Activated T-cell treated with anti-CD3 and anti-CD28 coated beads, Interleukin-2, amount 50 U/mL, for 1 hour (primary cell): ENCODE data around the gene UMAD1.
"Not testable (repeated sequence)": the region's sequence is repeated elsewhere in the genome, so short reads cannot be mapped to it uniquely, and the experiment has no call there.

ENCODE experiments used
- DNase-seq: peaks from one replicate; pipeline ENCODE4 v3.0.0-alpha.2; 2020

UMAD1 gene

GRCh38 chr7:7808156-7808555, 167.6 kb downstream of the UMAD1 start:
- DNase-seq = no peak

- DNase-seq = no peak
Measured at GRCh38 chr7:7808626-7809025, 168.1 kb downstream of the UMAD1 start.

DNA sequence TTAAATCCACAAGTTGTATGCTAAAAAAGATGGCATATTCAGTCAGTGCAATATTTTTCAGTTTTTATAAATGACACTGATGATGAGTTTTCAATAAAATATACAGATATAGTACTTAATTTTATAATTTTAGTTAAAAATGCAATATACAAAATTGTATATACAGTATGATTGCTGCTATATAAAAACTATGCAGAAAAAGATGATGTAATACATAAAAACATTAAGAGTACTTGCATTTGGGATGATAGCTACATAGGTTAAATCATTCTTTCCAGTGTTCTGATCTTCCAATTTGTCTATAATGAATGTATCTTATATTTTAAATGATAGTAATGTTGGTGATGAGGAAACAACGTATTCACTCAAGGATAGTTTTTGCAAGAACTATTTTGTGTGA, 169.8 kb downstream of the UMAD1 start:
- no peak for DNase-seq

DNA sequence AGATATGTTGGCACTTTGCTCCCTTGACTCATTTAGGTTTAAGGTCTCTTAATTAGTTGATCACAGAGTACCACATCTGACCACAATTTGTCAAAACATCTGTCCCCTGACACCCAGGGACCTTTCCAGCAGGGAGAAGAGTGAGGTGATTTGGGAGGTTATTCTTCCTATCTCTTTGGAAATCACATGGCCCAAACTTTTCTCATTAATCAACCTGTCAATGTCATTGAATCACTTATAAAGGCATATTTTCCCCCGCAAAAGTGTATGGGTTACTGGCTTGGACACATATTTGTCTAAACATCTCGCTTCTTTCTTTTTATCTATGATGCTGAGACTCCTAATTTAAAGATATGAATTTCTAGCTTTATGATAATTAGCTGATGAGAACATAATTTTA, 170.3 kb downstream of the UMAD1 start:
- no peak for DNase-seq

DNA sequence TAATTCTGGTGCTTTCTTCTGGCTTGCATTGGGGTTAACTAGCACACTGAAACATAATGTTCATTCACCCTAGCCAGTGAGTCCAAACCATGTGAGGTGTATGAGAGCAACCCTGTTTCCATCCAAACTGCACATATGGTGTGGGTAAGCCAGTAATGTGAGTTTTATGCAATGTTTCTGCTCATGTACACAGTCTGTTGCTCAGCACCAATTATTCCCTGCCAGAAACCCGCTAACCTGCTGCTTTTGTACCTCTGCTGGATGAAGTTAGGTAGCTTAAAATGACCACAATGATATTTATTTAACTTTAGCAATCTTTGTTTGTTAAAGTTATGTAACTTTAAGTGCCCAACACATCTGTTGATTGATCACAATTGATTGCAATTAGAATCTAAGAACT, 171.6 kb downstream of the UMAD1 start:
- DNase-seq = no peak

DNA sequence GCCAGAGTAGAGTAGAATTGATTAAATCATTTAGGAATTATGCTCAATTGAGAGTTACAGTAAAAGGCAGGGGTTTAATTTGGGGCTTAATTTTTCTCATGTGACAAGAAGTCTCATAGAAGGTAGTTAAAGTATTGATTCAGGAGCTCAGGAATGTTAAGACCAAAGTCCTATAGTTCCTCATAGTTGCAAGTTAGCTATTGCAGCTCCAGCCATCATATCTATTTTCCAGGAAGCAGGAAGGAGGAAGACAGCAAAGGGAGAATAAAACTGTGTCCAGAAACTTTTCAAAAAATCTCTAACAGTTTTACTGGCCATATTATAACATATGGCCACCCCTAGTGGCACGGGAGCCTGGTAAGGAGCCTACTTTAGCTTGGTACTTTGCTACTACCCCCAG, 174.8 kb downstream of the UMAD1 start:
- no peak for DNase-seq

DNA sequence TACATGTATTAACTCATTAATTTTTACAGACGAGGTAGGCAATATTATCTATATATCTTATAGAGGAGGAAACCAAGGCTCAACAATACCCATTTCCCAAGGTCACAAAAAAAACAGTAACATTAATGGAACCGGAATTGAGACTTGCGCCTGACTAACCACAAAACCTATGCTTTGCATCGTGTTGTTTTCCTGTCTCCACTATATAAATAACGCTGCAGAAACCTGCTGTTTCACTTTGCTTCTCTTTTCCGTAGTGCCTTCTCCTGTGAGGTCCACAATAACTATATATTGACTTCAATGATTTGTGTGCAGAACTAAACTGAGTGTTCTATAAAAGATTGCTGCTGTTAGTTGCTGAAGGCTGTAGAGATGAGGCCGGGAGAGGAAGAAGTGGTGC, 175.5 kb downstream of the UMAD1 start:
- no peak for DNase-seq

- no peak for DNase-seq
Measured at GRCh38 chr7:7816816-7817536, 176.4 kb downstream of the UMAD1 start.

- DNase-seq = no peak
Measured at GRCh38 chr7:7817748-7818147, 177.2 kb downstream of the UMAD1 start.

DNA sequence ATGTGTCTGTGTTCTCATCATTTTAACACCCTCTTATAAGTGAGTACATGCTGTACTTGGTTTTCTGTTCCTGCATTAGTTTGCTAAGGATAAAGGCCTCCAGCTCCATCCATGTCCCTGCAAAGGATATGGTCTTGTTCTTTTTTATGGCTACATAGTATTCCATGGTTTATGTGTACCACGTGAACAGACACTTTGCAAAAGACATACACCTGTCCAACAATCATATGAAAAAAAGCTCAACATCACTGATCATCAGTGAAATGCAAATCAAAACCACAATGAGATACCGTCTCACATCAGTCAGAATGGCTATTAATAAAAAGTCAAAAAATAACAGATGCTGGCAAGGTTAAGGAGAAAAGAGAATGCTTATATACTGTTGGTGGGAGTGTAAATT, 177.6 kb downstream of the UMAD1 start:
- DNase-seq = not testable (repeated sequence)

GRCh38 chr7:7819442-7820247, 179.1 kb downstream of the UMAD1 start:
- DNase-seq = no peak

GRCh38 chr7:7820409-7820808, 179.9 kb downstream of the UMAD1 start:
- DNase-seq = no peak

DNA sequence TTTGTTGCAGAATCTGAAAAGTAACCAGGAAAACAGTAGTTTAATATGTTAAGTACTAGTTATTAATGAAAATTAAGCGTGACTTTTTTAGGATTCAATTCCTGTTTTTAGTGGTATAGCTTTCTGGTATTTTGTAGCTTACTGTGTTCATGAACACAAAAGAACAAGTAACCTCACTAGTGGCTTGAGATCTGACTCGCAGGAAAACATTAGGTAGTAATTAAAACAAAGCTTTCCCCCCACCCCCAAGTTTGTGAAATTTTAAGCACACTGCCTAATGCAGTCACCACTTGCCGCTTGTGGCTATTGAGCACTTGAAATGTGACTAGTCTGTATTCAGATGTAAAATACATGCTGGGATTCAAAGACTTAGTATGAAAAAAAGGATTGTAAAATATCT, 180.4 kb downstream of the UMAD1 start:
- DNase-seq = no peak

DNA sequence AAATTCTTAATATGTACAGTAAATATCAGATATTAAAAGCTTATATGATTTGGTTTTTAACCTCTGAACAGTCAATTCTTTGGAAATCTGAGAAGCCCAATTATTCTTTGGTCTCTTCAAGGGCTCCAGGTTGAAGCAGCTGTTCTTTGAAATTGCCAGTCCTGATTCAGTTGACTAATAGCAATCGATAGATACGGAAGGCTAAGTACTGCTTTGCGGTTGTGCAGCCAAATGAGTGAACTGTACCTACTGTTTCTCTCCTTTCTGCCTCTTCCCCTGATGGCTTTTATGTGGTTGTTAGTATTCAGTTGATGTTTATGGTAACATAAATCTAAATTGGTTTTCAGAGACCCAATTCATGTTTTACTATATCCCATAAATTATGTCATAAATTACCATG, 181.0 kb downstream of the UMAD1 start:
- DNase-seq = no peak

DNA sequence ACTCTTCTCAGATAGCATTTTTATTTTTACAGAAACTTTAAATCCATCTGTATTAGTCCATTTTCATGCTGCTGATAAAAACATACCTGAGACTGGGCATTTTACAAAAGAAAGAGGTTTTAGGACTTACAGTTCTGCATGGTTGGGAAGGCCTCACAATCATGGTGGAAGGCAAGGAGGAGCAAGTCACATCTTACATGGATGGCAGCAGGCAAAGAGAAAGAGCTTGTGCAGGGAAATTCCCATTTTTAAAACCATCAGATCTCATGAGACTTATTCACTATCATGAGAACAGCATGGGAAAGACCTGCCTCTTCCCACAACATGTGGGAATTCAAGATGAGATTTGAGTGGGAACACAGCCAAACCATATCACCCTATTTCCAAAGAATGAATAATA, 184.7 kb downstream of the UMAD1 start:
- not testable (repeated sequence) for DNase-seq

- no peak for DNase-seq
Measured at GRCh38 chr7:7829667-7830066, 189.1 kb downstream of the UMAD1 start.

DNA sequence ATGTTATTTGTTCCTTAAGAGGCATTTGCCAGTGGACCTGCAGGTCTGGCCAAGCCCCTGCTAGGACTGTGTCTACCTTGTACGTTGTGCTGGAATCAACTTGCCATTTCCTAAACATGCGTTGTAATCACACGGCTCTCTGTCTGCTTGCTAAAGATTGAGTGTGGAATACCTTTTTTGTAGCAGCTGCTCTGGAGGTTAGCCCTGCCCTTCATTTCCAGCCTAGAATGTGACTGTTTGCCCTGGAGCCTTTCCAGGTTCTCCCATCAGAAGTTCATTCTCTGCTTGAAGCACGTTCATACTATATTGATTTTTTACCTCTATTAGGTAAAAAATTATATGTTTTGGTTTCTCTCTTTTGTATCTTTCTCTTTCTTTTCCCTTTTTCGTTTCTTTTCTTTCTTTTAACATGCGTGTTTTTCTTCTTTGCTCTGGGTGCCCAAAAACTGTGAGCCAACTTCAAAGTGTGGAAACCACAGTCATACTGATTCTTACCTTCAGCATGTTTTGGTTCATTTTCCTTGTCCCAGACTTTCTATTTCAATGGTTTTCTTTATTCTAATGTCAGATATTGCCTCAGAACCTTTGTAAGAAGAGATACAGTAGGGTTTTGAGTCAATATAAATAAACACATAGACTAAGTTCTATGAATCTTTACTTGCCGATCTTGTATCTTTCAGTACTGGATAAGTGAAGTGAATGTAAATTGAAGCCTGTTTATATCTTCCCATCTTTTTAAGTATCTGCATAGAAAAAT, 189.7 kb downstream of the UMAD1 start:
- DNase-seq = no peak

DNA sequence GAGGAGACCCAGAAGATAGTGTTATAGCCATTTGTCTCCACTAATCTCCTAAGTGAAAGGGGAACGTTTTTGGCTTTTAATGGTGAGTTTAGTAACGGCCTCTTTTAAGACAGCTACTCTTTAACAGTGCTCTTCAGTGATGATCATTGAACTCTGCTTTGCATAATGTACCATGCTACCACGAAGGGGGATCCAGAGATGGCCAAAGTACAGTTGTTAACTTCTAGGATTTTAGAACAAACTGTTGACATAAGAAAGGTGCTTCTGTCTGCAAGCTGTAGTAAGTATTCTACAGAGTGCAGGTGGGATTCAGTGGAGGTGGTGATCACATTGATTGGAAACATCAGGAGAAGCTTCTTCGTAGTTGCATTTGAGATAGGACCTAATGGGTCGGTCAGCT, 192.0 kb downstream of the UMAD1 start:
- DNase-seq = no peak

DNA sequence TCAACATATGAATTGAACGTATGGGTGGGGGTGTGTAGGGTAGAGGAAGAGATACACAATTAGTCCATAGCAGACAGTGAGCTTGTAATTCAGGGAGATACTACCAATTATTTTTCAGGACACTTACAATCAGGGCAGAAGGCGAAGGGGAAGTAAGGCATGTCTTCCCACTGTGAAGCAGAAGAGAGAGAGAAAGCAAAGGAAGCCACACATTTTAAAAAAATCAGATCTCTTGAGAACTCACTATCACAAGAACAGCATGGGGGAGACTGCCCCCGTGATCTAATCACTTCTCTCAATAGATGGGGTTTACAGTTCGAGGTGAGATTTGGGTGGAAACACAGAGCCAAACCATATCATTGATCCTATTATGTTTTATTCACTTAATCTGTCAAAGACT, 194.2 kb downstream of the UMAD1 start:
- DNase-seq = no peak

GRCh38 chr7:7841027-7841426, 200.5 kb downstream of the UMAD1 start:
- DNase-seq = no peak

DNA sequence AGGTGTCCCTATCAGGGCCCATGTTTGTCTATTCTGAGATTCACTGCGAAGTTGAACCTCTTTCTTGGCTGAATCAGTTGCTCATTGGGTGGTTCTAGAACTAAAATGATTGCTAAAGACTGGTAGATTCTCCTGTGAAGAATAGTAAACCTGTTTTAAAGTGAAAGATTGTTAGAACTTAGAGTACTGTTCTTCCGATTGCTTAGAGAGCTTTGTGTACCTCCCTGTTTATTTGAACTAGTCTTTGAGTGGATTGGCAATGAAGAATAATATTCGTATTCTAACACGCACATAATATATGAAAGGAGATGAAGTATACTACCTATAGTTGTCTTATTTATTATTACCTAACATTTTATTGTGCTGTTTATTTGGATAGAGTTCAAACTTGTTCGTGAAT, 202.7 kb downstream of the UMAD1 start:
- DNase-seq = no peak

DNA sequence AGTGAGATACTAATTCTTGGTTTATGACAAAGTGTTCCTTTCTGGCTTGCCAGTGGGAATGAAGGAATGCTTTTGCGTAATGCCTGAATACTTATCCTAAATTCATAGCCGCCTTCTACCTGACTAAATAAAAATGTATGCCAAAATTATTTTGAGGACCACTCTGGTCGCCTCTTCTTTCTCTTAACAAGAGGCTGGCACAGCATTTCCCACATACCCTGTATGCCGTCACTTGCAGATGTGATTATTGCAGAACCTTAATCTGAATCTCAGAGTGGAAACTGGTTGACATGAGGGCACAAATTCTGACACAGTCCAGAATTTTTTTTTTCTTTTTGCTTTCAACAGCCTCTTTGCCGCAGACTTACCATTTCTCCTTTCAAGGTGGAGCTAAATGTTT, 203.4 kb downstream of the UMAD1 start:
- no peak for DNase-seq

GRCh38 chr7:7848246-7848645, 207.7 kb downstream of the UMAD1 start:
- no peak for DNase-seq

DNA sequence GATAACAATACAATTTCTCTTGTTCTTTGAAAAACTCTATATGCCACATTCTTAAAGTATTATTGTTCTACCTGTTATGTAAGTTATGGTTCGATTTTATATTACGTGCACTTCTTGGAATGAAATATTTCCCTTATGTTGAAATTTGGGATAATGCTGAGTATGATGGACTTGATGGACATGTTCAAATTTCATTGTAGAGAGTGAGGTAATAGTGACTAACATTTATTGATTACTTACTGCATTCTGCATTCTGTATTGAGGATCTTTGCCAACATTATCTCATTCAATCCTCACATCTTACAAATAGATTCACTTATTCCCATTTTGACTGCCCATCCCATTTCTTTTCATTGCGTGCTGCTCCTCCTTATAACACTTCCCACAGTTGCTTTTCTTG, 208.3 kb downstream of the UMAD1 start:
- DNase-seq = no peak
